ENCODE data around the gene PPT2. TPM values are rescaled to one million over a fixed set of nuclear protein-coding genes. Genes with fewer than 3 reads are reported as not detected.
A peak's percentile ranks its signal among the peaks of the same experiment; 100 is the strongest.

The PPT2 gene
- total RNA-seq, 2 donors from 2014 or later = 51.1 to 65.3 TPM

DNA sequence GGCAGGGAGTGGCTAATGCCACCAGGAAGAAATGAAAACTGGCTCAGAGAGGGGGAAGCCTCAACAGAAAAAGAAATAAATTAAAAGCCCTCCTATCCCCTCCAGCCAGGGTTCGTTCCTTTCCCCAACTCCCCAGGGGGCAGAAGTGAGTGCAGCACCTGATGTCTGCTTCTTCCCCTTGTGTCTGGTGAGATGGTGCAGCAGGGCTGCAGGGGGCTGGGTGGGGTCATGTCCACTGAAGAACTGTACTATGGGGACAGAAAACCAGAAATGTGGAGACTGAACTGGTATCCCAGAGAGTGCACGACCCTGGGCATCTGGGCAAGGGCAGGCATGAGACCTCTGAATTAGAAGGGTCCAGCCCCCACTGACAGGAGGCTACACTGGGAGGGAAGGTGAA is 14.4 kb downstream of the PPT2 start:
- Mint-ChIP-seq H3K4me1 (peaks cover 52% of the 10 kb centered on the region), H3K36me3 (ENCODE audit: low read depth) (peaks cover 68% of the 10 kb centered on the region), H3K9me3 (no peaks in the 10 kb centered on the region), H3K4me3 (peak overlapping the region; percentile 40), H3K27ac (peak overlapping the region; percentile 96), H3K27me3 (ENCODE audit: insufficient read depth) (no peaks in the 10 kb centered on the region)
- TF ChIP-seq, protein P1, sequence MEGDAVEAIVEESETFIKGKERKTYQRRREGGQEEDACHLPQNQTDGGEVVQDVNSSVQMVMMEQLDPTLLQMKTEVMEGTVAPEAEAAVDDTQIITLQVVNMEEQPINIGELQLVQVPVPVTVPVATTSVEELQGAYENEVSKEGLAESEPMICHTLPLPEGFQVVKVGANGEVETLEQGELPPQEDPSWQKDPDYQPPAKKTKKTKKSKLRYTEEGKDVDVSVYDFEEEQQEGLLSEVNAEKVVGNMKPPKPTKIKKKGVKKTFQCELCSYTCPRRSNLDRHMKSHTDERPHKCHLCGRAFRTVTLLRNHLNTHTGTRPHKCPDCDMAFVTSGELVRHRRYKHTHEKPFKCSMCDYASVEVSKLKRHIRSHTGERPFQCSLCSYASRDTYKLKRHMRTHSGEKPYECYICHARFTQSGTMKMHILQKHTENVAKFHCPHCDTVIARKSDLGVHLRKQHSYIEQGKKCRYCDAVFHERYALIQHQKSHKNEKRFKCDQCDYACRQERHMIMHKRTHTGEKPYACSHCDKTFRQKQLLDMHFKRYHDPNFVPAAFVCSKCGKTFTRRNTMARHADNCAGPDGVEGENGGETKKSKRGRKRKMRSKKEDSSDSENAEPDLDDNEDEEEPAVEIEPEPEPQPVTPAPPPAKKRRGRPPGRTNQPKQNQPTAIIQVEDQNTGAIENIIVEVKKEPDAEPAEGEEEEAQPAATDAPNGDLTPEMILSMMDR (conservative IDR thresholded peaks at IDR 0.05) = no peak
- H3K9me3 ChIP-seq (ENCODE audit: control insufficient read depth, low read length) = no peaks in the 10 kb centered on the region
- DNase-seq = no peak
- H3K4me3 ChIP-seq (ENCODE audit: low read length) = peak overlapping the region; percentile 21
- H3K9ac ChIP-seq (ENCODE audit: extremely low read depth, low read length, poor library complexity, severe bottlenecking) = no peak overlapping the region
- H3K36me3 ChIP-seq (ENCODE audit: control insufficient read depth, insufficient read depth, low read length) = peaks cover 66% of the 10 kb centered on the region
- H3K27ac ChIP-seq (ENCODE audit: low read depth, low read length) = peak overlapping the region; percentile 33
- H3K4me1 ChIP-seq (ENCODE audit: control insufficient read depth, insufficient read depth, low read length) = peaks cover 26% of the 10 kb centered on the region
- H3K27me3 ChIP-seq (ENCODE audit: control insufficient read depth, insufficient read depth, low read length, poor library complexity, severe bottlenecking) = no peaks in the 10 kb centered on the region
- 71 to 100% methylated on average over 1 to 2 of the region's 2 CpGs for WGBS, 2 experiments (ENCODE audit: insufficient coverage in 1 of 2, insufficient read length in 1 of 2)

DNA sequence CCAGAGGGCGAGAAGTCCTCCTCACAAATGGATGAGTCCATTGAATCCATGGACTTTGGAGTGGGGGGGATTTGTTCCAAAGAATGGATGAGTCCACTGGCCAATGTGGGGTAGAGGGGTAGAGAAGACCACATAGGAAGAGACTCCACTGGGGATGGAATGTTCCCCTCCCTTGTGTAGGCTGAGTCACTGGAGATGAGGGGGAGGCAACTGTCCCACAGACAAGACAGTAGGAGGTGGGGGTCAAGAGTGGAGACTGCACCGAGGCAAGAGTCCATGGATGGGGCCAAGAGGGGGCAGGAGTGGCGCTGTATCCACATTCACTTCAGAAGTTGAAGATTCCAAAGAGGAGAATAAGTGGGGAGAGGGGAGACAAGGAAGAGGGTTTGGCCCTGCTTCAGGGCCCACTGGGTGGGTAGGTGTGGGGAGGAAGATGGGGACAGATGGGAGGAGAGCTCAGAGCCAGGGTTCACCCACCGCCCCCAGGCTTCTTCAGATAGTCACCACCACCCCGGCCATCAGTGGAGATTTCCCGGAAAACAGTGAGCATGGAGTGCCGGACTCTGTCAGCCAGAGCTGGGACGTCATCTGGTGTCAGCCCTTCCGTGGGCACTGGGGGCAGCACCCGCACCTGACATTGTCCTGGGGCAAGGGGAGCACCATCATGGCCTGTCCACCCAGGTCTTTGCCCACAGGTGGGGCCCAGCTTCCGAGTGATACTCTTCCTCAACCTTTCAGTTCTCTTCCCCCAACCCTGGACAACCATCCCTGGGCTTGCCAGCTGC is 15.1 kb downstream of the PPT2 start:
- H3K4me1 Mint-ChIP-seq = peaks cover 56% of the 10 kb centered on the region
- Histone ChIP-seq H3K4me3 (ENCODE audit: low read length) (peak overlapping the region; percentile 21), H3K27ac (ENCODE audit: low read depth, low read length) (no peak overlapping the region), H3K36me3 (ENCODE audit: control insufficient read depth, insufficient read depth, low read length) (peaks cover 72% of the 10 kb centered on the region), H3K9ac (ENCODE audit: extremely low read depth, low read length, poor library complexity, severe bottlenecking) (no peak overlapping the region), H3K9me3 (ENCODE audit: control insufficient read depth, low read length) (no peaks in the 10 kb centered on the region), H3K4me1 (ENCODE audit: control insufficient read depth, insufficient read depth, low read length) (peaks cover 26% of the 10 kb centered on the region), H3K27me3 (ENCODE audit: control insufficient read depth, insufficient read depth, low read length, poor library complexity, severe bottlenecking) (no peaks in the 10 kb centered on the region)
- peak overlapping the region; percentile 96 for H3K27ac Mint-ChIP-seq
- peak overlapping the region; percentile 40 for H3K4me3 Mint-ChIP-seq
- TF ChIP-seq, protein P1 (conservative IDR thresholded peaks at IDR 0.05) = no peak
- WGBS, 2 experiments (ENCODE audit: insufficient coverage in 1 of 2, insufficient read length in 1 of 2) = 90 to 96% methylated on average over 7 to 11 of the region's 11 CpGs
- peaks cover 70% of the 10 kb centered on the region for H3K36me3 Mint-ChIP-seq (ENCODE audit: low read depth)
- H3K27me3 Mint-ChIP-seq (ENCODE audit: insufficient read depth) = no peaks in the 10 kb centered on the region
- no peaks in the 10 kb centered on the region for H3K9me3 Mint-ChIP-seq
- DNase-seq = no peak

DNA sequence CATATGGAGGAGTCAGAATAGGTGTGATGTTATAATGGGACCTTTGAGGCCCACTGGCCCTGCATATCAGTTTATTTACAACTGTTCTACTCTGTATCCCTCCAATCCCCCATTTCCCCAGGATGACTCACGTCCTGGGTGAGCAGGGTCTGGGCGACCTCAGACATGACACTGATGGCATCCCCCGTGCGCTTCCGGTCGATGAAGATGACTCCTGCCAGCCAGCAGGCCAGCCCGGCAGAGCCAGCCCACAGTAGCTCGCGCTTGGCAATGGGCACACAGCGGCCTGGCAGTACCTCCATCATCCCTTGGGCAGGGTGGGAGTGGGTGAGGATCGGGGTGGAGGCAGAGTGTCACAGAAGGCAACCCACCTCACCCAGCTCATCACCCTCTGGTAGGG is 16.4 kb downstream of the PPT2 start:
- H3K4me3 Mint-ChIP-seq = no peak overlapping the region
- peaks cover 68% of the 10 kb centered on the region for H3K36me3 ChIP-seq (ENCODE audit: control insufficient read depth, insufficient read depth, low read length)
- H3K36me3 Mint-ChIP-seq (ENCODE audit: low read depth) = peaks cover 68% of the 10 kb centered on the region
- DNase-seq = no peak
- no peaks in the 10 kb centered on the region for H3K9me3 Mint-ChIP-seq
- 94 to 97% methylated on average over 5 to 10 of the region's 11 CpGs for WGBS, 2 experiments (ENCODE audit: insufficient coverage in 1 of 2, insufficient read length in 1 of 2)
- H3K9ac ChIP-seq (ENCODE audit: extremely low read depth, low read length, poor library complexity, severe bottlenecking) = no peak overlapping the region
- H3K9me3 ChIP-seq (ENCODE audit: control insufficient read depth, low read length) = no peaks in the 10 kb centered on the region
- H3K27ac Mint-ChIP-seq = peak overlapping the region; percentile 62
- no peak overlapping the region for H3K4me3 ChIP-seq (ENCODE audit: low read length)
- H3K27me3 ChIP-seq (ENCODE audit: control insufficient read depth, insufficient read depth, low read length, poor library complexity, severe bottlenecking) = no peaks in the 10 kb centered on the region
- TF ChIP-seq, protein P1 (conservative IDR thresholded peaks at IDR 0.05) = no peak
- H3K4me1 ChIP-seq (ENCODE audit: control insufficient read depth, insufficient read depth, low read length) = peaks cover 26% of the 10 kb centered on the region
- H3K27ac ChIP-seq (ENCODE audit: low read depth, low read length) = no peak overlapping the region
- peaks cover 58% of the 10 kb centered on the region for H3K4me1 Mint-ChIP-seq
- H3K27me3 Mint-ChIP-seq (ENCODE audit: insufficient read depth) = no peaks in the 10 kb centered on the region
